GM21515 (cell line): ENCODE data around the gene NUP188.

Source experiments
- ATAC-seq: cut with Tn5 transposase; IDR thresholded peaks from one replicate; pipeline ENCODE4 v1.9.1; 2021; ENCODE audit not compliant: unreplicated experiment

NUP188 gene

DNA sequence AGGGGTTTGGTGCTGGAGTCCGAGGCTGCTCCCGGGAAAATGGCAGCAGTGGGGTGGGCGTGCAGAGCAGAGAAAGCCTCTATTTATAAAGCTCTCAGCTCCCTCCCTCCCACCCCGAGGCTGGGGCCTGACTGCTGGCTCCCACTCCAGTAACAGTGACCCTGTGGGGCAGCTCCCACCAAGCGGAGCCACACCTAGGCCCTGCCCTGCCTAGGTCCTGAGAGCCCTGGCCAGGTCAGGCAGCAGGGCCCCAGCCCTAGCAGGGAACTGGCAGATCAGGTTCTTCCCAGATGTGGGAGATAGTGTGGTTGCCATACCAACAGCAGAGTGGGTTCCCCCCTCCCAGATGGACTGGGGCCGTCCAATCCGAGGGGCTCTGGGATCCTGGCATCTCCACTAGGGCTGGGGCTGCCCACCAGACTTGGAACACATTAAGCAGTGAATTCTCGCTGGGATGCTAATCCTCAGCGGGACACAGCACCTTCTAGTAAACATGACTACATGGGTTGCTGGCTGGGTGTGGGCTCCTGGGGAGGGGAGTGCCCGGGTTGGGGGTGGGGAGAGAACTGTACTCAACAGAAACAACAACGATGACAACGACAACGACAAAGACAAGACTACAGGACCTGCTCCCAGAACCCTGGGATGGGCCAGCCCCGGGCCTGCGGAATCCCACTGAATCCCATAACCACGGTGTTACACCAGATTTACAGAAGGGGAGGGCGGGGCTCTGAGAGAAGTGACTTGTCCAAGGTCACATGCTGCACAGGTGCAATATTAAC, 79.1 kb downstream of the NUP188 start:
- ATAC-seq = no peak

DNA sequence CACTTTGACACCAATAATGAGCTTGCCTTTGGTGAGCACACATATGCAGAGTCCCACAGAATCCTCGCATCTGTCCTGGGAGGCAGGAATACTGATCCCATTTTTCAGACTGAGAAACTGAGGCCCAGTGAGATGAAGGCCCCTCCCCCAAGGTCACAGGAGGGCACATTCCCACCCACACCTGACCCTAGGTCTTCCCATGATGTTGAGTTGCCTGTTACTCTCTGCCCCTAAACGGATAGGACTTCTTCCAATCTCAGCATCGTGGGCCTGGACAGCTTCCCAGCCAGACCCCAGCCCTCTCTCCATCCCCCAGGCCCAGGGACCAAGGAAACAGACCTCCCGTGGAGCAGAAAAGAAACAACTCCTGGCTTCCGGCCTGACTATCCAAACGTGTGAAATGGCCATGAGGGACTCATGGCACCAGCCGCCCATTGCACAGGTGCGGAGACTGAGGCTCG, 79.8 kb downstream of the NUP188 start:
- no peak for ATAC-seq

DNA sequence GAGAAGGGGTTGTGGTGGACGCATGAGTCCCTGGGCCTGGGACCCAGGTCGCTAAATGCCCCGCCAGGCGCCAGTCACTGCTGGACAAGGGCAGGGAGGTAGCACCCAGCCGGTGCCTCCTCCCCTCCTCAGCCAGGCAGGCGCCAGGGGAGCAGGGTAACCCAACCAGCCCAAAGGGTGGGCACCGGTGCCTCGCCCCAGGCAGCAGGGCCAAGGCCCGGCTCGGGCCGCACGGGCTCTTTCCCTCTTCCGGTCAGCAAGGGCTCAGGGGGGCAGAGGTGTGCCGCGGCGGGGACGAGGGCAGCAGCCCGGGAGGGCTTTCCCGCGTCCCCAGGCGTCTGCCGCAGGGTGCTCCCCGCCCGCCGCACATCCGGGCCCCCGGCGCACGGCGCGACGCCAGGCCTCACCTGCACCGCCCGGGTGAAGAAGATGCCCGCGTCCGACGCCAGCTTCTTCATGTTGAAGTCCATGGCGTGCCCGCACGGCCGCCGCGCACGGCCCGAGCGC, 80.2 kb downstream of the NUP188 start:
- ATAC-seq = peak; percentile 40

DNA sequence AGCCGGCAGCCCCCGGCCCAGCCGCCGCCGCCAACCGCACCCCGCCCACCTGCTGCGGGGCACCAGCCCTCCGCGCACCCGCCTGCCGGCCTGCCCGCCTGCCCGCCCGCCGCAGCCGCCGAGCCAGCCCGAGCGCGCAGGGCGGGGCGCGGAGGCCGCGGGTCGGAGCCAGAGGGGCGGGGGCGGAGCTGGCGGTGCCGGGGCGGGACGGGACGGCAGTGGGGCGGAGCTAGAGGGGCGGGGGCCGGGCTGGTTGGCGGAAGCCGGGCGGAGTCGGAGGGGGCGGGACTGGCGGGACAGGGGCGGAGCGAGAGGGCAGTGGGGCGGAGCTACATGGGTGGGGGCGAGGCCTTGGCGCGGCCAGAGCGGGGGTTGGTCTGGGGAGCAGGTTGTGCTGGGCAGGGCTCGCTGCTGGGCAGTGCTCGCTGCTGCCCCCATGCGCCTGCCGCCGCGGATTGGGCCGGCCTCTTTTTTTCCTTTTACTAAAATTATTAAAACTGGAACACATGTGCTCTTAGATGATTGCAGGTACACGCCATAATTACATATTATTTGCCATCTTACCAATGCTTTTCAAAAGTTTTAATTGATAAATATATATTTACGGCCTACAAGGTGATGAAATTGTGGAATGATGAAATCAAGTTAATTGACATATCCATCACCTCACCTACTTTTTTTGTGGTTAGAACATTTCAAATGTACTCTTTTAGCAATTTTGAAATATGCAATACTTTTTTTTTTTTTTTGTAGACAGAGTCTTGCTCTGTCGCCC, 80.9 kb downstream of the NUP188 start, which contains the start of gene SH3GLB2:
Gene SH3GLB2 (minus strand): TSS at position 140 of the 775 bp plus-strand sequence. CDS start 177 bp downstream, outside the sequence.
- ATAC-seq = peak; percentile 62

DNA sequence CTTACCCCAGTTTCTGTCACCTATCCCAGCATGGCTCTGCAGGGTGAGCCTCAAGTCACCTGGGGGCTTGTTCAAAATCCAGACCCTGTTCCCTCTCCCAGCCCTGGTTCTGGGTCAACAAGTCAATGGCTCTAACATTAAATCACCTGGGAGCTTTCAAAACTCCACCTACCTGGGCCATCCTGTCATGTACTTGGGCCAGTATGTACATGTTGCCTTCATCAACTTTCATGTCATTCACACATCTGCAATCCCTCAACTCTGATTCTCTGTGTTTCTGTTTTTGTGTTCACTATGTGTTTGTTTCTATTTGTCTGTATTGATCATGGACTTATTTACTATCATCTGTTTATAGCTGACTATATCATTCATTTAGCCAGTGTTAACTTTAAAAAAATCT, 82.7 kb downstream of the NUP188 start:
- ATAC-seq = no peak

DNA sequence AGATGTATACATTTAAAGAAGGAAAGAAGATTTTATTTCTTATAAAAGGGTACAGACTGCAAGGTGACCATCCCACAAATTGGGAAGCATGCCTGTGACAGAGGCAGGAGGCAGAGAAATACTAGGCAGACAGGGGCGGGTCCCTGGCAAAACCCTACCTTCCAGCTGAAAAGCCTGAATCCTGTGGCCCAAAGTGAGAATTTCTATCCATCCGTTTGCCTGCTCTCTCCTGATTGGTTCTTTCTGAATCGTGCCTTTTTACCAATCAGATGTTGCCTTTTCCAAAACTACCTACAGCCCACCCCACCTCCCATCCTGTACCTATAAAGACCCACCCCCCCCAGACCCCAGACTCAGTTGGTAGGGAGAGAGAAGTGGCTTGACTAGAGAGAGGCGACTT, 84.0 kb downstream of the NUP188 start:
- no peak for ATAC-seq

DNA sequence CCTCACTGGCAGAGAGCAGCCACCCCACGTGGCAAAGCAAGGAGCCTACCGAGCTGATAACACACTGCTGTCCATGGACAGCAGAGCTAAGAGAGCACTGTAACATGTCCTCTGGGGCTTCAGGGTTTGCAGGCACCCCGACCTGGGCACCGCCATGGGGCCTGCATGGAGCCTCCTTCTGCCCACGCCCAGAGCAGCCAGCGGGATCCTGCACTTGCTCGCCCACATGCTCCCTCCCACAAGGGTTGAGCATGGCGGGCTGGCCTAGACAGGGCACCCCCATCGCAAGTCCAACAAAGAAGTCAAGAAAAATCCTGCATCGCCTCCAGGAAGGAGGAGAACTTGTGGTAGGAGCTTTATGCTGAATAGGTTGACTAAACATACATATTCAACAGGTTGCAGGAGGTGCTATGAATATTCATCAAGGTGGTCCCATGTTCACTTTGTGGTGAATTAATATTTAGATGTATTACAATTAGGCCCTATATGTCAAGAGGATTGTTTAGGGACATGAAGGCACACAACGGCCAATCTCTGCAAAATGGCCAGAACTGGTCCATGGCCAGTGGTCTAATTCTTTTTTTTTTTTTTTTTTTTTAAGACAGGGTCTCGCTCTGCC, 85.2 kb downstream of the NUP188 start:
- ATAC-seq = no peak

DNA sequence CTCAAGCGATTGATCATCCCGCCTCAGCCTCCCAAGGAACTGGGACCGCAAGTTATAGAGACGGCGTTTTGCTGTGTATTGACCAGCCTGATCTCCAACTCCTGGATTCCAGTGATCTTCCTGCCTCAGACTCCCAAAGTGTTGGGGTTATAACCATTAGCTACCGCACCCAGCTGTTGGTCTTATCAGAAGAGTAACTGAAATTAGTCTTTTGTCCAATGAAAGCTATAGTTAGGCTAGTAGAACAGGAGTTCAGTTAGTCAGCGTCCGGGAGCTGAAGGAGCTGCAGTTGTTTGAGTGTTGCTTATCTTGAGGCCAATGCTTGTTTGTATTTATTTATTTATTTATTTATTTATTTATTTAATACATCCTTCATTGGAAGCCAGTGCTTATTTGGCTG, 85.7 kb downstream of the NUP188 start:
- ATAC-seq = no peak

DNA sequence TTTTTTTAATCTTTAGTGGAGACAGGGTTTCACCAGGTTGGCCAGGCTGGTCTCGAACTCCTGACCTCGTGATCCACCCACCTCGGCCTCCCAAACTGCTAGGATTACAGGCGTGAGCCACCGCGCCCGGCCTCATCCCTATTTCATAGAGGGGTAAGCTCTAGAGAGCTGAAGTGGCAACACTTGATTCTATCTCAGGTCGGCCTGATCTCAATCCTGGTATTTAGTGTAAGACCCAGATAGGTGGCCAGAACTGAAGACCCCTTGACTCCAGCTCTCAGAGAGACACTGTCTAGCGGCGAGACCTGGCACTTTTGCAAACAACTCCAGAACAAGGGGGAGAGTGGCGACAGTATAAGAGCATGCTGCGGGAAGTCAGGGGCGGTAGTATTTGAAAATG, 88.3 kb downstream of the NUP188 start:
- peak; percentile 9 for ATAC-seq

DNA sequence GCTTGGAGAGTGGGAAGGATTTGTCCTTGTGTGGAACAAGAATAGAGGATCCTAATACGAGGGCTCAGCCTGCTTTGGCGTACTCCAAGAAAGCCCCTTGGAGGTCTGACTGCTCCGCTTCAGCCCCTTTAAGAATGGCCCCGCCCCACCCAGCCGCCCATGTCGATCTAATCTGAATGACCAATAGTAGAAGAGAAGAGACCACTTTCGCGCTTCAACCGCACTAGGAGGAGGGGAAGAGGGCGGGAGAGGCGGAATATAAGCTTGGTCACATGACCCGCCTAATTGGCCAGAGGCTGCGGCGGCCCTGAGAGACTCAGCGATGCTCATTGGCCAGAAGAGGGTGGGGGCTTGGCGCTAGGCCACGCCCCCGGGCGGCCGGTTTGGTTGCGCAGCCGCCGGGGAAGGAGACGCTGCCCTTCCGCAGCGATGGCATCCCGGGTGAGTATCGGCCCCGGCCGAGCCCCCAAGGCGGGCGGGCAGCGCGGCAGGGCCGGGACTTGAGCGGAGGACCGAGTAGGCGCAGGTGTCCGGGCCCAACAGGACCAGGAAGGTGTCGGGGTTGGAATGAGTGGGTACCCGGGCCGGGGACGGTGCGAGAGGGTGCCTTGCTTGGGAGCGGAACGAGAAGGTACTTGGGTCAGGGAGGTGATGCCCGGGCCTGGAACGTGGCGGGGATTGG, 88.9 kb downstream of the NUP188 start, which contains the start of gene MIGA2:
Gene MIGA2 (plus strand): TSS at position 386 of the 682 bp plus-strand sequence. CDS start 3,969 bp downstream, outside the sequence.
- peak; percentile 89 for ATAC-seq

DNA sequence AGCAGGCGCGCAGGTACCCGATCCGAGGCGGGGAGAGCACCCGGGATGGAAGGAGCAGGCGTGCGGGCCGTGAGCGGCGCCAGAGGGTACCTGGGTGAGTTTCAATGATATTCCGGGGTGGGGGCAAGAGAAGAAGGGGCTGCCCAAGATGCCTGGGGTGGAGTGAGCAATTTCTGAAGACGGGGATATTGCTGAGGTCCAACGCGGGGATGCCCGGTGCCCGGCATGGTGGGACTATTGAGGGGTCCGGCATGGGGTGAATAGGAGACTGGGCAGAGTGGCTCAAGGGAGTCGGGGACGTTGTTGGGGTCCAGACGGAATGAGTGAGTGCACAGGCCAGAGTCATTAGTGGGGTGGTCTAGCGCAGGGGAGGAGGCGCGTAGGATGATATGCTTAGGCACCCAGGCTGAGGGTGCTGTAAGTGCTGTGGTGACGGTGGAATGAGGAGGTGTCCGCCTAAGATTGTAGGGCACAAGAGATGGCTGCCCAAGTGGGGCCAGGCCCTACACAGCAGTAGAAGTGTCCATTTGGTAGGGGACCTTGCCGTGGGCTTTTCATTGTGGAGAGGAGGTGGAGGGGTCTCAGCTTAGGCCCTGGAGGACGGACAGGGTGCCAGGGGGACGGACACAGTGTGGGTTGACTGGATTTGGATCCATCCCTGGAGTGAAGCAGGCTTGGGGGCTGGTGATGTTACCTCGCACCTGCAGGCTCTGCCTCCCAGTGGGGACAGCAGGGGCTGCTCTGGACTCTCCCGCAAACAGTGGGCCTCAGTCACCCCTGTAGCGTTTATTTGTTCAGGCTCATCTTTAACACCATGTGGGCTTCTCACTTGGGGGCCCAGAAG, 89.6 kb downstream of the NUP188 start:
- no peak for ATAC-seq

DNA sequence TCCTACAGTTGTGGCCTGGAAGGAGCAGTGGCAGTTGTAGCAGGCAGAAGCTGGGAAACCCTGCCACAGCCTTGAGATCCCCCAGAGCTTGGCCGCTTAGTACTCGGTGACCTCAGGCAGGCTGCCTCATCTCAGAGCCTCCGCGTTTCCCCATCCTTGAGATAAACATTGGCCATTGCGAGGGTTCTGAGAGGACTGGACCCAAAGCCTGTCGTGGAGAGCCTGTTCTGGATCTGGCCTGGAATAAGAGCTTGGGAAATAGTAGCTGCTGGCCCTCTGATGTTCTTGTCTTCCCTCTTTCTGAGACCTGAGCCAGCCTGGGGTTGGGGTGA, 90.2 kb downstream of the NUP188 start:
- no peak for ATAC-seq

DNA sequence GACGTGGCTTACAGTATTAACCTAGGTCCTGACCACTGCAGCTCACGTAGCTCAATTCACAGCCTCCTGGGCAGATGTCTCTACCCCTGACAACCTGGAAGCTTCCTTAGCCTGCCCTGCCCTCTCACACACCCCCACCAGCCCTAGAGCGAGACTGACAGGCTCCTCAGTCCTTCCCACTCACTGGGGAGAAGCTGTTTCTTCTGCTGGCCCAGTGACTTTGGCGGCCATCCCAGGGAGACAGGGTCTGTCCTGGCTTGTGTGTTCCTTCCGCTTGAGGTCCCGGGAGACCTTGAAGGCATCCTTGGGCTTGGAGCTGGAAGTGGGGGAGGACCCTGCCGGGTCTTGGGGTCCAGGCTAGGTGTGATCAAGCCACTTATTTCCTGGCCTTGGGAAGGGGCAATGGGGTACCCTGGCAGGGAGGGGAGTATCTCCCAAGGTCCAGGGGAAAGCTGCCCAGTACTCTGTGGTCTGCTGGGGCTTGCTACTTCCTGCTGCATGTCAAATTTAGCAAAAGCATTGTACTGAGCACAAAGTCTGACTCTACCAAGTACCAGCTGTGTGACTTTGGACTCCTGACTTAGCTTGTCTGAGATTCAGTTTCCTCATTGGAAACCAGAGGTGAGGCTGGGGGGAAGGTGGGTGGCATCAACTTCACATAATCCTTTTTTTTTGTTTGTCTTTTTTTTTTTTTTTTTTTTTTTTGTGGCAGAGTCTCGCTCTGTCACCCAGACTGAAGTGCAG, 90.8 kb downstream of the NUP188 start:
- no peak for ATAC-seq

DNA sequence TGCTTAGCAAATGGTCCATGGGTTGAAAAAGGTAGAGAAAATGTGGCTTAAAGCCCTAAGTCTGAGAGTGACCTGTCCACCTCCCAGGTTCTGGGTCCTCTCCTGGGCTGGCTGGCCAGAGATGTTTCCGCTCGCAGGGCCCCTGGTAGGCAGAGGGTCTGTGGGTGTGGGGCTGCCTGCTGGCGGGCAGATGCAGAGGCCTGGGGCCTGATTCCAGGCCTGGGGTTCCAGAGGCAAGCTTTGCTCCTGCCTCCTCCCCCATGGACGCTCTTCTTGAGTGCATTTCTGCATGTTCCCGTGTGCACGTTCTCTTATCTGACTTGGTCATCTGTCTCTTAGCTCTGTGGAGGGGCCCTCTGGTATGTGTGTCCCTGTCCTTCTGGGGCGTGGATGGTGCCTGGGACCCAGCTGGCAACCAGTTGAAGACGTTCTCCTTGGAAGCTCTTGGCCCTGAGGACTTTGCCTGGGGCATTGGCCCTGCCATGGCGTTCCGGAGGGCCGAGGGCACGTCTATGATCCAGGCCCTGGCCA, 92.7 kb downstream of the NUP188 start:
- no peak for ATAC-seq

DNA sequence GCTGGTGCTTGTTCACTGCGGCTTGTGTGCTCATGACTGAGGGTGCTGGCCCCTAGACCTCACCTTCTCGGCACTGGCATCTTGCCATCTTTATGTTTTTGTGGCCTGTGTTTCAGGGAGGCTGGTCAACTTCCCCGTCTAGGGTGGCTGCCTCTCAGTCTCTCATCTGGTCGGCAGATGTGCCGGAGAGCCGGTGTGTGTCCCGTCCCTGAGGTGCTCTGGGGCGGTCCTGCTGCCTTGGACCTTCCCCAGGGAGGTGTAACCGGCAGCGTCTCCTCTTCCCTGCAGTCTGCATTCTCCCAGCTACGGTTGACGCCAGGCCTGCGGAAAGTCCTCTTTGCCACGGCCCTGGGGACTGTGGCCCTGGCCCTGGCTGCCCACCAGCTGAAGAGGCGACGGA, 94.5 kb downstream of the NUP188 start:
- ATAC-seq = no peak

DNA sequence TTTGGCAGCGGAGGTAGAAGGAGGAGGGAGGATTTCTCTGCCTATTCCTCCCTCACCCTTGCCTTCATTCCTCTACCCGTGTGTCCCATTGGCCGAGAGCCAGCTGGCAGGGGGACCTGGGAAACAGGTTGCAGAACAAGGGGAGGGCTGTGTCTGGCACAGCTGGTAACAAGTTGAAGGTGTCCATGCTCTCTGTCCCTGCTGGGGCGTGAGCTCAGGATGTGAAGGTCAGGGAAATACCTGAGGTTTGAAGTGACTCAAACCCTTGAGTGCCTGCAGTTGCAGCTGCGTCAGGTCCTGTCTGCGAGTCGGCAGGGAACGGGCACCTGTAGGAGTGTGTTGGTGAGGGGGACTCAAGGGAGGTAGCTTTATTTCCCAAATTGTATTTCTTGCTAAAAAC, 105.1 kb downstream of the NUP188 start:
- ATAC-seq = no peak

DNA sequence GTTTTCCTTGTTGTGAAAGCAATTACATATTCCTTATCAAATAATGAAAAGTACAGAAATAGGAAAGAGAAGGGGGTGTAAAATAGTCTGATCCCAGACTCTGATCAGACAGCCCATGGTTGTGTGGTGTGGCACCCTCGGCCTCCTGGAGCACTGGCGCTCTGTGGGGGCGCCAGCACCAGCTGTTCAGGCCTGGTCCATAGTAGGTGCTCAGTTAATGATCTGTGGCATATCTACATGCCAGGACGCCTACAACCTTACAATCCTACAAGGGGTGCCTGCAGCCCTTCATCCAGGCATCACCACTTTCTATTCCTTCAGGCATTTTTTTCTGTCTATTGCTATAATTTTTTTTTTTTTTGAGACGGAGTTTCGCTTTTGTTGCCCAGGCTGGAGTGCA, 105.5 kb downstream of the NUP188 start:
- ATAC-seq = no peak

DNA sequence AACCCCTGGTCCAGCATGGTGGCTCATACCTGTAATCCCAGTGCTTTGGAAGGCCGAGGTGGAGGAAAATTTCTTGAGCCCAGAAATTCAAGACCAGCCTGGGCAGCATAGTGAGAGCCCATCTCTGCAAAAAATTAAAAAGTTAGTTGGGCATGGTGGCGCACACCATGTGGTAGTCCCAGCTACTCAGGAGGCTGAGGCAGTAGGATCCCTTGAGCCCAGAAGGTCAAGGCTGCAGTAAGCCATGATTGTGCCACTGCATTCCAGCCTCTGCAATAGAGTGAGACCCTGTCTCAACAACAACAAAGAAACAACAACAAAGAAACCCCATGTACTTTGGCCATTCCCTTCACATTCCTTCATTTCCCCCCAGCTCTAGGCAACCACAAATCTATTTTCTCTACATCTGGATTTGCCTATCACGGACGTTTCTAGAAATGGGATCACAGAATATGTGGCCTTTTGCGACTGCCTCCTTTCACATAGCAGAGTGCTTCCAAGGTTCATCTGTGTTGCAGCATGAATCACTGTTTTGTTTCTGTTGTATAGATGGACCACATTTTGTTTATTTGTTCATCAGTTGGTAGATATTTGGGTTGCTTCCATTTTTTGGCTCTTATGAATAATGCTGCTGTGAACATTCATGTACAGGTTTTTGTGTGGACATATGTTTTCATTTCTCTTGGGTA, 106.8 kb downstream of the NUP188 start:
- no peak for ATAC-seq
